Skeletal muscle tissue (tissue), 4 donors: Measurements from ENCODE around the gene SLC26A5. TPM values are rescaled to one million over a fixed set of nuclear protein-coding genes. Genes with fewer than 3 reads are reported as not detected.
"Not testable (repeated sequence)": the region's sequence is repeated elsewhere in the genome, so short reads cannot be mapped to it uniquely, and the experiment has no call there.

Experiments used
- H3K27ac ChIP-seq: one replicate; pipeline ENCODE4 v1.7.0; 2013; ENCODE audit warnings: mild to moderate bottlenecking, low read depth, low read length, inconsistent platforms
- H3K27me3 ChIP-seq, 3 donors: one replicate each; pipeline ENCODE4 v1.7.0; 2013; ENCODE audit warnings: low read length in 3 of 3; ENCODE audit not compliant: control insufficient read depth in 3 of 3, insufficient read depth in 3 of 3
- H3K36me3 ChIP-seq, 3 donors: one replicate each; pipeline ENCODE4 v1.7.0; 2013; ENCODE audit warnings: low read length in 3 of 3; ENCODE audit not compliant: control insufficient read depth in 3 of 3, insufficient read depth in 3 of 3
- H3K4me1 ChIP-seq, 3 donors: one replicate each; pipeline ENCODE4 v1.7.0; 2013; ENCODE audit warnings: low read length in 3 of 3, mild to moderate bottlenecking in 3 of 3; ENCODE audit not compliant: control insufficient read depth in 3 of 3, insufficient read depth in 3 of 3
- H3K4me3 ChIP-seq, 3 donors: one replicate each; pipeline ENCODE4 v1.7.0; 2013; ENCODE audit warnings: low read length in 3 of 3
- H3K9ac ChIP-seq, 3 donors: one replicate each; pipeline ENCODE4 v1.7.0; 2013; ENCODE audit warnings: low read length in 3 of 3, mild to moderate bottlenecking in 3 of 3, moderate library complexity in 2 of 3, low read depth in 1 of 3
- H3K9me3 ChIP-seq, 3 donors: one replicate each; pipeline ENCODE4 v1.7.0; 2013; ENCODE audit warnings: low read length in 3 of 3; ENCODE audit not compliant: control insufficient read depth in 3 of 3
- total RNA-seq: library from RNA; depleted of rRNA; stranded (reverse); fragments of >200 nt; gene quantifications from one replicate; pipeline ENCODE4 v1.2.3, GENCODE V29; 2014
- donor health status: Osteomylitis.

Gene SLC26A5, protein sequence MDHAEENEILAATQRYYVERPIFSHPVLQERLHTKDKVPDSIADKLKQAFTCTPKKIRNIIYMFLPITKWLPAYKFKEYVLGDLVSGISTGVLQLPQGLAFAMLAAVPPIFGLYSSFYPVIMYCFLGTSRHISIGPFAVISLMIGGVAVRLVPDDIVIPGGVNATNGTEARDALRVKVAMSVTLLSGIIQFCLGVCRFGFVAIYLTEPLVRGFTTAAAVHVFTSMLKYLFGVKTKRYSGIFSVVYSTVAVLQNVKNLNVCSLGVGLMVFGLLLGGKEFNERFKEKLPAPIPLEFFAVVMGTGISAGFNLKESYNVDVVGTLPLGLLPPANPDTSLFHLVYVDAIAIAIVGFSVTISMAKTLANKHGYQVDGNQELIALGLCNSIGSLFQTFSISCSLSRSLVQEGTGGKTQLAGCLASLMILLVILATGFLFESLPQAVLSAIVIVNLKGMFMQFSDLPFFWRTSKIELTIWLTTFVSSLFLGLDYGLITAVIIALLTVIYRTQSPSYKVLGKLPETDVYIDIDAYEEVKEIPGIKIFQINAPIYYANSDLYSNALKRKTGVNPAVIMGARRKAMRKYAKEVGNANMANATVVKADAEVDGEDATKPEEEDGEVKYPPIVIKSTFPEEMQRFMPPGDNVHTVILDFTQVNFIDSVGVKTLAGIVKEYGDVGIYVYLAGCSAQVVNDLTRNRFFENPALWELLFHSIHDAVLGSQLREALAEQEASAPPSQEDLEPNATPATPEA
- not detected for total RNA-seq

DNA sequence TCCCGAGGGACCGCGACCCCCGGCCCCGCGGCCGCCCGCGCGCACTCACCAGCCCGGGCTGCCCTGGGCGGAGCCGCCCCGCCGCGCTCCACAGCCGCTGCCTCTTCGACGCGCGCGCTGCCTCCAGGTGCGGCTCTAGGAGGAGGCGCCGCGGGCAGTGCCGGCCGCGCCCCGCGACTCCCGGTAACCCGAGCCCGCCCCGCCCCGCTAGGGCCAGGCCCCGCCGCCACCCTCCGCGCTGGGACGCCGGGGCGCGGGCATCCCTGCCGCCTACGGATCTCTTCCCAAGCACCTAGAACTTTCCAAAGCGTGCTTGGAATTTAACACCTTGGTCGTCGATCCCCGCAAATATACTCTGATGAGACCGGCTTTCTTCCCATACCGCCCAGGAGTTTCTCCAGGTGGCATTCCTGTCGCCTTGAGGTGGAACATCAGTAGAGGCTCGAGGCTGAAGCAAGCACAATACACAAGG lies at the start of gene SLC26A5:
Gene SLC26A5, minus strand, starts transcription at position 159 of the 472 bp plus-strand sequence. CDS start 24,693 bp downstream, outside the sequence.
- H3K9ac ChIP-seq: peak within 1 kb of the TSS in 2 of 3 donors; percentile 33 to 40
- peaks cover 32 to 34% (median 32%) of the 10 kb centered on the region in 3 donors for H3K27me3 ChIP-seq
- H3K4me1 ChIP-seq: peaks cover 0 to 8% (median 6%) of the 10 kb centered on the region in 3 donors
- H3K27ac ChIP-seq: no peak within 1 kb of the TSS
- no peaks in the 10 kb centered on the region for H3K36me3 ChIP-seq
- no peaks in the 10 kb centered on the region for H3K9me3 ChIP-seq
- peak within 1 kb of the TSS; percentile 17 to 56 (median 51) for H3K4me3 ChIP-seq

DNA sequence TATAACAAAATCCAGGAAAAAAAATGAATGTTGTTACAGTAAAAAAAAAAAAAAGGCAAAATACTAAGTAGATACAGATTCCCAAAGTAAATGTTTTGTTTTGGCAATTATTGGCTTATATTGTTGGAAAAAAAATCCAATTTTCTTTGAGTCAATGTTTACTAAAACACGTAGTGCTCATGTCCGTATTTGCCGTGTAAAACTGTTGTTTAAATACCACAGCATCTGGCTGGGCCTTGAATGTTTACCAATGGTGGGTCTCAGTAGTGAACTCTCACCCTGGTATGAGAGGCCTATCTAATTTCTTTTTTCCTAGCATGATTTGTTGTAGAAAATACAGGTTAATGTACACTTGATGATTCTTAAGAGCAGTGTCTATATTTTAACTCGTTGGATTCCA lies 41.4 kb upstream of the SLC26A5 start:
- H3K9ac ChIP-seq: no peak overlapping the region
- H3K9me3 ChIP-seq: no peaks in the 10 kb centered on the region
- no peak overlapping the region for H3K4me3 ChIP-seq
- no peaks in the 10 kb centered on the region for H3K27me3 ChIP-seq
- no peaks in the 10 kb centered on the region for H3K36me3 ChIP-seq
- no peak overlapping the region for H3K27ac ChIP-seq
- H3K4me1 ChIP-seq: no peaks in the 10 kb centered on the region

DNA sequence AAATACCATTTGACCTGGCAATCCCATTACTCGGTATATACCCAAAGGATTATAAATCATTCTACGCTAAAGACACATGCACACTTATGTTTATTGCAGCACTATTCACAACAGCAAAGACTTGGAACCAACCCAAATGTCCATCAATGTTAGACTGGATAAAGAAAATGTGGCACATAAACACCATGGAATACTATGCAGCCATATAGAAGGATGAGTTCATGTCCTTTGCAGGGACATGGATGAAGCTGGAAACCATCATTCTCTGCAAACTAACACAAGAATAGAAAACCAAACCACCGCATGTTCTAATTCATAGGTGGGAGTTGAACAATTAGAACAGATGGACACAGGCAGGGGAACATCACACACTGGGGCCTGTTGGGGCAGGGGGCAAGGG lies 40.9 kb upstream of the SLC26A5 start:
- H3K4me3 ChIP-seq, H3K4me1 ChIP-seq, H3K36me3 ChIP-seq, H3K9me3 ChIP-seq, H3K9ac ChIP-seq, H3K27ac ChIP-seq, H3K27me3 ChIP-seq: not testable (repeated sequence)

DNA sequence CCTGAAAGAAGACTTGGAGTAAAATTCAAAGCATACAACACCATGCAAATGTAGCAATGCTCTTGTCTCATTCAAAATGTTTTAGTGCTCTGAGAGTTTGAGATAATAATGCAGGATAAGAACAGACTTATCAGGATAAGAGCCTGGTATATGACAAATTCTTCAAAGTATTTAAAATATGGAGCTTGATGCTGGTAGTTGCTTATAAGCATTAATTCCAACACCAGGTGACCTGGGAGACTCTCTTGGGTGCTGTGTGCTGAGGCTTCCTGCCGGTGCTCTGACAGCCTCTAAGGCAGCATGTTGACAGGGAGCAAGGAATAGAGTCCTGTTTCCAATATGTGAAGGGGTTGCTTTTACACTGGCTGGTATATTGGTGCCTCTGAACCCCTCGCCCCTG lies 34.8 kb upstream of the SLC26A5 start:
- no peaks in the 10 kb centered on the region for H3K27me3 ChIP-seq
- H3K9ac ChIP-seq: no peak overlapping the region
- H3K9me3 ChIP-seq: no peaks in the 10 kb centered on the region

DNA sequence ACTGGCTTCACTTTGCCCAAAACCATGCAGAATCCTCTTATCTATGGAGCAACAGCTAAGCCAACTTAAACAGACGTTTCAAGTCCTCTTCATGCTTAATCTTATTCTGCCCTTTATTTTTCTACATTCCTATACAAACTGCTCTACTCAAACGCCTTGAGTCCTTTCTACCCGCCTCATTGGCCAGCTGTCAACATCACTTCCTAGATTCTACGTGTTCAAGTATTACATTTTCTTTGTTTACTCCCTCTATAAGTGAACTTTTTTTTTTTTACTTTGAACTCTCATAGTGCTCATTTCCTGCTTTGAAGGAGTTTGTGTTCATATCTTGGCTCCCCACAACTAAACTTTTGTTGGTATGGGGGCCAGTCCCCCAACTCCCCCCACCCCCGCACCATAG lies 28.9 kb upstream of the SLC26A5 start:
- no peaks in the 10 kb centered on the region for H3K27me3 ChIP-seq
- no peaks in the 10 kb centered on the region for H3K36me3 ChIP-seq
- no peaks in the 10 kb centered on the region for H3K4me1 ChIP-seq
- no peak overlapping the region for H3K9ac ChIP-seq
- H3K4me3 ChIP-seq: no peak overlapping the region
- H3K9me3 ChIP-seq: no peaks in the 10 kb centered on the region
- H3K27ac ChIP-seq: no peak overlapping the region

More for the DNA sequence above, 34.8 kb upstream of the SLC26A5 start:
- Histone ChIP-seq H3K4me3 (no peak overlapping the region), H3K27ac (no peak overlapping the region), H3K36me3 (no peaks in the 10 kb centered on the region), H3K4me1 (no peaks in the 10 kb centered on the region)

DNA sequence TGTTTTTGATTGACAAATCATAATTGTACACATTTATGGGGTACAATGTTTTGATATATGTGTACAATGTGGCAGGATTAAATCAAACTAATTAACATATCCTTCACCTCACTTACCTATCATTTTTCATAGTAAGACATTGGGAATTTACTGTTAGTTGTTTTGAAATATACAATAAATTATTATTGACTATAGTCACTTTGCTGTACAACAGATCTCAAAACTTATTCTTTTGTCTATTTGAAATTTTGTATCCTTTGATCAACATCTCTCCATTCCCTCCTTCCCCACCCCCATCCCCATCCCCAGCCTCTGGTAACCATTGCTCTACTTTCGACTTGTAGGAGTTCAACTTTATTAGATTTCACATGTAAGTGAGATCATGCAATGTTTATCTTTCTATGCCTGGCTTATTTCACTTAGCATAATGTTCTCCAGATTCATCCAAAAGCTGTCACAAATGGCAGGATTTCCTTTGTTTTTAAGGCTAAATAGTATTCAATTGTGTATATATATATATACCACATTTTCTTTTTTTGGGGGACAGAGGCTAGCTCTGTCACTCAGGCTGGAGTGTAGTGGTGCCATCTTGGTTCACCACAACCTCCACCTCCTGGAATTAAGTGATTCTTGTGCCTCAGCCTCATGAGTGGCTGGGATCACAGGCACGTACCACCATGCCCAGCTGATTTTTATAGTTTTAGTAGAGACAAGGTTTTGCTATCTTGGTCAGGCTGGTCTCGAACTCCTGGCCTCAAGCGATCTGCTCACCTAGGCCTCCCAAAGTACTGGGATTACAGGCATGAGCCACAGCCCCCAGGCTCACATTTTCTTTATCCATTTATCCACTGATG lies 23.3 kb upstream of the SLC26A5 start:
- H3K36me3 ChIP-seq: no peaks in the 10 kb centered on the region
- H3K27me3 ChIP-seq: no peaks in the 10 kb centered on the region
- H3K27ac ChIP-seq: no peak overlapping the region
- H3K9ac ChIP-seq: no peak overlapping the region
- H3K4me3 ChIP-seq: no peak overlapping the region
- no peaks in the 10 kb centered on the region for H3K9me3 ChIP-seq
- no peaks in the 10 kb centered on the region for H3K4me1 ChIP-seq

DNA sequence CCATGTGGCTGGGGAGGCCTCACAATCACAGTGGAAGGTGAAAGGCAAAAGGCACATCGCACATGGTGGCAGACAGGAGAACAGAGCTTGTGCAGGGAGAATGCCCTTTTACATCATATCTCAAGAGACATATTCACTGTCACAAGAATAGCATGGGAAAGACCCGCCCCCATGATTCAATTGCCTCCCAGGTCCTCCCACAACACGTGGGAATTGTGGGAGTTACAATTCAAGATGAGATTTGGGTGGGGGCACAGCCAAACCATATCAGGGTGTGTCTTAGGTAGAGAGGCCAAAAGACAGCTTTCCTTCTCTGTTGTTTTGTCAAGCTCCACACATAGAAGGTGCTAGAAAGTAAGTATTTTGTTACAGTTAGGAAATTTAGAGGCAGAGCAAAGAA lies 20.8 kb upstream of the SLC26A5 start:
- H3K4me1 ChIP-seq: no peaks in the 10 kb centered on the region
- H3K9ac ChIP-seq: no peak overlapping the region
- no peaks in the 10 kb centered on the region for H3K36me3 ChIP-seq
- no peaks in the 10 kb centered on the region for H3K9me3 ChIP-seq
- no peak overlapping the region for H3K4me3 ChIP-seq
- H3K27me3 ChIP-seq: no peaks in the 10 kb centered on the region
- no peak overlapping the region for H3K27ac ChIP-seq

DNA sequence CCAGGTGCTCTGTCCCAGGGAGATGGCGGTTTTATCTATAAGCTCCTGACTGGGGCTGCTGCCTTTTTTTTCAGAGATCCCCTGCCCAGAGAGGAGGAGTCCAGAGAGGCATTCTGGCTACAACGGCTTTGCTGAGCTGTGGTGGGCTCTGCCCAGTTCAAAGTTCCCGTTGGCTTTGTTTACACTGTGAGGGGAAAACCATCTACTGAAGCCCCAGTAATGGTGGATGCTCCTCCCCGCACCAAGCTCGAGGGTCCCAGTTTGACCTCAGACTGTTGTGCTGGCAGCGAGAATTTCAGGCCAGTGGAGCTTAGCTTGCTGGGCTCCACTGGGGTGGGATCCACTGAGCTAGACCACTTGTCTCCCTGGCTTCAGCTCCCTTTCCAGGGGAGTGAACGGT lies 16.4 kb upstream of the SLC26A5 start:
- no peaks in the 10 kb centered on the region for H3K9me3 ChIP-seq
- H3K36me3 ChIP-seq: no peaks in the 10 kb centered on the region
- no peak overlapping the region for H3K27ac ChIP-seq
- no peaks in the 10 kb centered on the region for H3K4me1 ChIP-seq
- no peak overlapping the region for H3K9ac ChIP-seq
- no peak overlapping the region for H3K4me3 ChIP-seq
- H3K27me3 ChIP-seq: peaks cover 0 to 3% (median 0%) of the 10 kb centered on the region in 3 donors

DNA sequence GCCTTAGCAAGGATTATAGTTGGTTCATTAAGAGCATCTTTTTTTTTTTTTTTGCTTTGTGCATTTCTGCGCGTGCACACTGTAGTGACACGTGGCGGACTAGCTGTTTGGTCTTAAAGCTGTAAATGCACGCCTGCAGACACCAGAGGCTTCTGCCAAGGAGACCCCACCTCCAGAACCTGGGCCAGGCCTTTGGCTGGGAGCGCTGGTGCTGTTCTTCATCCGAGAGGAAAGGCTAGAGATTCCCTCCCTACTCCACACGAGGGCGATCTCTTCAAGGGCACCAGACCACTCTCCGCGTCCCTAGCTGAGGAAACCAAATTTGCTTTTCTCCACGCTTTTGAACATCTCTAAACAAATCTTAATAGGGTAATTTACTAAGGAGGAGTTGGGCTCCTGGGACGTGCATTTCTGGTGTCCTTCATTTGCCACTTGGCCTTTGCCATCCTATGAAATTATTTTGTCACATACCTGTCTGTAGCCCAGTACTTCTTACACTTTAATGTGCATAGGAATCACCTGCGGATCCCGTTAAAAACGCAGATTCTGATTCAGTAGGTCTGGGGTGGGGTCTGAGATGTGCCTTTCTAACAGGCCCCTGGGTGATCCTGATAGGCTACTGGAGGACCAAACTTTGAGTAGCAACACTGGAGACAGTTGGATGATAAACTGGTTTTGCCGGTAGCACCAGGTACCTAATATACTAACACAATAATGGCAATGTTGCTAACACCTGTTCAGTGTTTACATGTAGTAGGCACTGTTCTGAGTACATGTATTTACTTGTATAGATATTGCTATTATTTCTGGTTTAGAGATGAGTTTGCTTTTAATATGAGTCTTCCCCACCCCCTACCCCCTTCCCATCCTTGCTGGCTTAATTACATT lies 1.3 kb upstream of the SLC26A5 start:
- Histone ChIP-seq H3K27ac (no peak overlapping the region), H3K4me3 (no peak overlapping the region), H3K4me1 (peaks cover 0 to 8% (median 6%) of the 10 kb centered on the region in 3 donors), H3K27me3 (peaks cover 32 to 34% (median 32%) of the 10 kb centered on the region in 3 donors), H3K36me3 (no peaks in the 10 kb centered on the region), H3K9me3 (no peaks in the 10 kb centered on the region), H3K9ac (no peak overlapping the region)
